Choroid plexus epithelial cell (primary cell): ENCODE results near the gene XPO1.

ENCODE experiments used
- DNase-seq: peaks from one replicate; pipeline ENCODE4 v3.0.0-alpha.2; 2010; ENCODE audit warnings: low read depth
- H3K4me3 ChIP-seq: 2 replicates; pipeline ENCODE4 v1.5.1; 2011; ENCODE audit warnings: low read depth, mild to moderate bottlenecking, control low read depth, low read length, moderate library complexity
- CTCF ChIP-seq: conservative IDR thresholded peaks from 2 replicates; pipeline ENCODE4 v1.5.1; 2011; ENCODE audit warnings: low read depth, mild to moderate bottlenecking, control low read depth, inconsistent platforms, low read length, moderate library complexity

The XPO1 gene

GRCh38 chr2:61431345-61431744, 106.8 kb downstream of the XPO1 start:
- DNase-seq: no peak

More at GRCh38 chr2:61431345-61431744, 106.8 kb downstream of the XPO1 start:
- TF ChIP-seq CTCF: no peak
- no peak overlapping the region for H3K4me3 ChIP-seq
